ENCODE measurements around the gene MFSD2A.
"Not testable (repeated sequence)": the region's sequence is repeated elsewhere in the genome, so short reads cannot be mapped to it uniquely, and the experiment has no call there.

MFSD2A gene

DNA sequence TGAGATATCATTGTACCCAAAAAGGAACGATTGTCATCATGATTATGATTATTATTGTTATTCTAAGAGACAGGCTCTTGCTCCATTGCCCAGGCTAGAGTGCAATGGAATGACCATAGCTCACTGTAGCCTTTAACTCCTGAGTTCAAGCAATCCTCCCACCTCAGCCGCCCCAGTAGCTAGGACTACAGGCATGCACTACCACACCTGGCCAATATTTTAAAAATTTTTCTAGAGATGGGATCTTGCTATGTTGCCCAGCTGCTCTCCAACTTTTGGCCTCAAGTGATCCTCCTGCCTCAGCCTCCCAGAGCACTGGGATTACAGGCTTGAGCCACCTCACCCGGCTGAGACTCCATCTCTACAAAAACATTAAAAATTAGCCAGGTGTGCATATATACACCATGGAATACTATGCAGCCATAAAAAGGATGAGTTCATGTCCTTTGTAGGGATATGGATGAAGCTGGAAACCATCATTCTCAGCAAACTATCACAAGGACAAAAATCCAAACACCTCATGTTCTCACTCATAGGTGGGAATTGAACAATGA, 52.6 kb downstream of the MFSD2A start:
- not testable (repeated sequence) for DNase-seq

DNA sequence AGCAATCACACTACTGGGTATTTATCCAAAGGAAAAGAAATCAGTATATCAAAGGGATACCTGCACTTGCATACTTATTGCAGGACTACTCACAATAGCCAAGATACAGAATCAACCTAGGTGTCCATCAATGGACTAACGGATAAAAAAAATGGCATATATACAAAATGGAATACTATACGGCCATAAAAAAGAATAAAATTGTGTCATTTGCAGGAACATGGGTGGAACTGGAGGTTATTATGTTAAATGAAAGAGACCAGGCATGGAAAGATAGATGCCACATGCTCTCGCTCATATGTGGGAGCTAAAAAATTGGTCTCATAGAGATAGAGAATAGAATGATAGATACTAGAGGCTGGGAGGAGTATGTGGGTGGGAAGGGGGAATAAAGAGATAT, 56.3 kb downstream of the MFSD2A start:
- no peak for DNase-seq

DNA sequence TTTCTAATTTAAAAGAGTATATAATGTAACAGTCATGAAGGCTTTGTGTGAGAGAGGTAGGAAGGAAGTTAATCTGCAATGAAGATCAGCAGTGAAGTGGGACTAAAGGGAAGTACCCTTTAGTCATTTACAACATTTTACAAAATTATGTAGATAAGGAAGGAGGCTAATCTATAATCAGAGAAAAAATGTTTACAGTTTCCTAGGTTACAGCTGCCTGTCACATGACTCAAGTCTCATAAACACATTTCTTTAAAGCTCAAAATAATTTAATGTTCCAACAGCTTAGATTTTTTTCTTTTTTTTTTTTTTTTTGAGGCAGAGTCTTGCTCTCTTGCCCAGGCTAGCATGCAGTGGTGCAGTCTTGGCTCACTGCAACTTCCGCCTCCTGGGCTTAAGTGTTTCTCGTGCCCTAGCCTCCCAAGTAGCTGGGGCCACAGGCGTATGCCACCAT, 59.3 kb downstream of the MFSD2A start:
- no peak for DNase-seq

DNA sequence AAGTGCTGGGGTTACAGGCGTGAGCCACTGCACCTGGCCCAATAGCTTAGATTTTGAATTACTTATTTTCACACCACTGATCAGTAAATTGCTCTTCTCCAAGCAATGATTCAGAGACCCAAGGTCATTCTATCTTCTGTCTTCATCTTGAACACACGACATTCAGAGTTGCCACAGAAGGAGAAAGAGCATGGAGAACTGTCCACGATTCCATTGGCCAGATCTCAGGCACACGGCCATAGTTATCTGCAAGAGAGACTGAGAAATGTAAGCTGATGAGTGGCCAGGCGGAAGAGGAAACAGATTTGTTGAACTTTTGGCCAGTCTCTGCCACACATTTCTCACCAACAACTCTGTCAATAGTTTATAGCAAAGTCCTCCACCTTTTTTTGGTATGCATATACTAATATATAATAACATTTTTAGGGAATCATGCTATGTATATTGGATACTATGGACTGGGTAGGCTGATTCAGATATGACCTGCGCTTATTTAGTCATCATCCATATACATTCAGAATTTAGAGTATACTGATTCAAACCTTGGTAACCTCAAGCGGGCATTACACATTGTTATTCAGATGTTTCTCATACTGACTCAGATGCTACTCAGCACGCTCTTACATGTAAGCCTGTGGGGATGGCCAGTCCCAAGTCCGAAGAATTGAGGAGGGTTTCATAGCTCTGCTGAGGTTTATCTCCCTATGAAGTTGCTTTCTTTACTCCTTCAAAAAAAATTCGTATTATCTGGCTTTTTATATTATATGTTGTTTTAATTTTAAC, 60.1 kb downstream of the MFSD2A start:
- DNase-seq = no peak

- no peak for DNase-seq
Observed at GRCh38 chr1:40017951-40018575, 63.1 kb downstream of the MFSD2A start.

Measured in stimulated activated CD4-positive, alpha-beta T cell treated with anti-CD3 and anti-CD28 coated beads, Interleukin-2, amount 100 ng/mL, for 24 hours (primary cell).